GM23248 (cell line): ENCODE data around the gene RCAN1. TPM values are rescaled to one million over a fixed set of nuclear protein-coding genes. Genes with fewer than 3 reads are reported as not detected.
"Not testable (repeated sequence)": the region's sequence is repeated elsewhere in the genome, so short reads cannot be mapped to it uniquely, and the experiment has no call there.

ENCODE experiments used
- DNase-seq: peaks from one replicate; pipeline ENCODE4 v3.0.0-alpha.2; 2015
- H2AFZ ChIP-seq: fragments of 200-600 bp; sonication (generic); 2 replicates; pipeline ENCODE4 v1.6.1; 2016; ENCODE audit warnings: antibody characterized with exemption
- H3F3A ChIP-seq: fragments of 200-600 bp; sonication (generic); 2 replicates; pipeline ENCODE4 v1.6.1; 2016; ENCODE audit warnings: mild to moderate bottlenecking, antibody characterized with exemption, mixed run types; ENCODE audit not compliant: insufficient read depth
- H3K27ac ChIP-seq: fragments of 200-600 bp; sonication (generic); 2 replicates; pipeline ENCODE4 v1.5.1; 2016; ENCODE audit warnings: mild to moderate bottlenecking
- H3K27me3 ChIP-seq: fragments of 200-600 bp; sonication (generic); replicated peaks from 2 replicates; pipeline ENCODE4 v1.6.1; 2016; ENCODE audit warnings: mild to moderate bottlenecking; ENCODE audit not compliant: insufficient read depth
- H3K36me3 ChIP-seq: fragments of 200-600 bp; sonication (generic); 2 replicates; pipeline ENCODE4 v1.6.1; 2016; ENCODE audit warnings: low read depth, mild to moderate bottlenecking
- H3K4me1 ChIP-seq: fragments of 200-600 bp; sonication (generic); 2 replicates; pipeline ENCODE4 v1.6.1; 2016; ENCODE audit warnings: mild to moderate bottlenecking; ENCODE audit not compliant: insufficient read depth
- H3K4me2 ChIP-seq: fragments of 200-600 bp; sonication (generic); one replicate; pipeline ENCODE4 v1.6.1; 2016; ENCODE audit warnings: mild to moderate bottlenecking; ENCODE audit not compliant: unreplicated experiment
- H3K4me3 ChIP-seq: fragments of 200-600 bp; sonication (generic); 2 replicates; pipeline ENCODE4 v1.5.1; 2016; ENCODE audit warnings: mild to moderate bottlenecking
- H3K79me2 ChIP-seq: fragments of 200-600 bp; sonication (generic); 2 replicates; pipeline ENCODE4 v1.6.1; 2016; ENCODE audit warnings: mild to moderate bottlenecking; ENCODE audit not compliant: insufficient read depth
- H3K9ac ChIP-seq: fragments of 200-600 bp; sonication (generic); 2 replicates; pipeline ENCODE4 v1.6.1; 2016; ENCODE audit warnings: mild to moderate bottlenecking
- H3K9me2 ChIP-seq: fragments of 200-600 bp; sonication (generic); 2 replicates; pipeline ENCODE4 v1.6.1; 2016; ENCODE audit warnings: mixed run types, mild to moderate bottlenecking, moderate library complexity; ENCODE audit not compliant: insufficient read depth
- H3K9me3 ChIP-seq: fragments of 200-600 bp; sonication (generic); one replicate; pipeline ENCODE4 v1.6.1; 2017; ENCODE audit warnings: low read depth
- H4K20me1 ChIP-seq: fragments of 200-600 bp; sonication (generic); 2 replicates; pipeline ENCODE4 v1.6.0; 2016; ENCODE audit not compliant: insufficient read depth
- EZH2 ChIP-seq: fragments of 200-600 bp; sonication (generic); IDR thresholded peaks from 2 replicates; pipeline ENCODE4 v1.6.1; 2018; ENCODE audit warnings: antibody characterized with exemption, mild to moderate bottlenecking; ENCODE audit not compliant: insufficient read depth, poor library complexity, severe bottlenecking
- EZH2phosphoT487 ChIP-seq: fragments of 200-600 bp; sonication (generic); IDR thresholded peaks from 2 replicates; pipeline ENCODE4 v1.6.1; 2018; ENCODE audit warnings: antibody characterized with exemption, moderate library complexity, mild to moderate bottlenecking, low read depth; ENCODE audit not compliant: insufficient read depth
- WGBS, 2 experiments: methylation state at CpG; one replicate each; pipeline ENCODE4 v1.1.6; 2015 to 2017; ENCODE audit warnings: low lambda C conversion rate in 2 of 2, low coverage in 1 of 2; ENCODE audit errors: missing lambda C conversion rate in 2 of 2; 5-methylcytosine and 5-hydroxymethylcytosine counted together
- in situ Hi-C: fragments of 300-500 bp; cut with MboI; formaldehyde crosslinking; loops from 2 replicates; pipeline ENCODE4 v1.15.0; 2020
- polyA plus RNA-seq: library from polyadenylated mRNA; unstranded; fragments of >200 nt; fragmentation: Nextera tagmentation; extraction: Ambion mirVana; gene quantifications from 2 replicates; pipeline ENCODE4 v1.2.1, GENCODE V29; 2016
- total RNA-seq: library from RNA; depleted of rRNA; stranded (reverse); fragments of >200 nt; shearing (Covaris generic); gene quantifications from 2 replicates; pipeline ENCODE4 v1.2.3, GENCODE V29; 2014

Gene RCAN1
- total and polyA plus RNA-seq, 2 experiments from 2014 or later: 65.9 to 76.3 TPM

- 83 to 84% methylated on average over 5 of the region's 5 CpGs for WGBS, 2 experiments
- H2AFZ ChIP-seq: no peak overlapping the region
Observed at GRCh38 chr21:34557261-34557660, 57.7 kb downstream of the RCAN1 start.

GRCh38 chr21:34554670-34555069 lies 60.2 kb downstream of the RCAN1 start:
- WGBS, 2 experiments: 75 to 77% methylated on average over 2 of the region's 2 CpGs
- Histone ChIP-seq H3F3A (peaks cover 27% of the 10 kb centered on the region), H3K4me1 (peaks cover 28% of the 10 kb centered on the region)
- H2AFZ ChIP-seq, H3K27me3 ChIP-seq, H3K27ac ChIP-seq, H3K9me3 ChIP-seq, H3K79me2 ChIP-seq, H3K9me2 ChIP-seq, H3K4me3 ChIP-seq, H4K20me1 ChIP-seq, DNase-seq, in situ Hi-C loops, H3K36me3 ChIP-seq, H3K9ac ChIP-seq, H3K4me2 ChIP-seq: not testable (repeated sequence)

More at GRCh38 chr21:34557261-34557660, 57.7 kb downstream of the RCAN1 start:
- DNase-seq: no peak
- Histone ChIP-seq H3K9ac (no peak overlapping the region), H3K27ac (no peak overlapping the region), H3F3A (peaks cover 19% of the 10 kb centered on the region), H3K79me2 (no peaks in the 10 kb centered on the region), H3K4me3 (no peak overlapping the region), H3K4me1 (peaks cover 19% of the 10 kb centered on the region), H3K9me2 (no peaks in the 10 kb centered on the region), H4K20me1 (no peaks in the 10 kb centered on the region), H3K9me3 (no peaks in the 10 kb centered on the region), H3K27me3 (no peaks in the 10 kb centered on the region), H3K4me2 (no peak overlapping the region), H3K36me3 (no peaks in the 10 kb centered on the region)
- in situ Hi-C loops: no loop called here
- TF ChIP-seq EZH2phosphoT487: no peak

DNA sequence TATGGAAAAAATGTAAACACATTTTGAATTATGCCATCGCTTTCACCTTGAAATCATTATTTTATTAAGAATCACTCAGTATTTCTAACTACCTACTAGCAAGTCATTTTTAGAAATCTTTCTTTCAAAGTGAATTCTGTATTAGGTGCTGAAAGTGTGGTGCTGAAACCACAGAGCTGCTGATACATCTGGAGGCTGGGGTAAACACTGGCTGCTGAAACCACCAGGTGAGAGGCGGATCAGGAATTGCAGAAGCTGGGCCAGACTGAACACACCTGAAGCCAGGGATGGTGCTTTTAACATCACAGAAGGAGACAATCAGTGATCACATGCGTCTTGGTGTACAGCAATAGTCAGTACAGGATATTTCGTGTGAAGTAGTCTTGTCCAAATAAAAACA lies 60.7 kb downstream of the RCAN1 start:
- H3K9ac ChIP-seq: peak overlapping the region; percentile 78; the same call in 1 of the 2 replicates

GRCh38 chr21:34553151-34553952 lies 61.6 kb downstream of the RCAN1 start:
- no peaks in the 10 kb centered on the region for H3K27me3 ChIP-seq
- H3K9me2 ChIP-seq: no peaks in the 10 kb centered on the region
- H3K36me3 ChIP-seq: no peaks in the 10 kb centered on the region
- no peaks in the 10 kb centered on the region for H3K9me3 ChIP-seq
- peak overlapping the region; percentile 94 for H3K27ac ChIP-seq
- peak overlapping the region; percentile 62 for H3K4me3 ChIP-seq
- H3K4me1 ChIP-seq: peaks cover 28% of the 10 kb centered on the region
- H3K9ac ChIP-seq: peak overlapping the region; percentile 78
- H2AFZ ChIP-seq: peak overlapping the region; percentile 59
- 25 to 27% methylated on average over 9 of the region's 9 CpGs for WGBS, 2 experiments
- peaks cover 27% of the 10 kb centered on the region for H3F3A ChIP-seq
- peak; percentile 88 for DNase-seq
- H4K20me1 ChIP-seq: no peaks in the 10 kb centered on the region
- H3K4me2 ChIP-seq: peak overlapping the region; percentile 85
- TF ChIP-seq EZH2 (no peak), EZH2phosphoT487 (no peak)
- no peaks in the 10 kb centered on the region for H3K79me2 ChIP-seq
- in situ Hi-C loops: no loop called here

More for the DNA sequence above, 60.7 kb downstream of the RCAN1 start:
- Histone ChIP-seq H2AFZ (no peak overlapping the region), H3K27ac (peak overlapping the region; percentile 94), H3K4me1 (peaks cover 28% of the 10 kb centered on the region), H3K27me3 (no peaks in the 10 kb centered on the region), H3K9me2 (no peaks in the 10 kb centered on the region), H4K20me1 (no peaks in the 10 kb centered on the region), H3K79me2 (no peaks in the 10 kb centered on the region), H3K36me3 (no peaks in the 10 kb centered on the region), H3K4me2 (peak overlapping the region; percentile 85), H3K4me3 (no peak overlapping the region), H3K9me3 (no peaks in the 10 kb centered on the region), H3F3A (peaks cover 27% of the 10 kb centered on the region)
- TF ChIP-seq EZH2: no peak
- TF ChIP-seq EZH2phosphoT487: no peak
- DNase-seq: no peak
- in situ Hi-C loops: no loop called here
- 97 to 99% methylated on average over 4 of the region's 4 CpGs for WGBS, 2 experiments
